IPS-NIHi7 (cell line): ENCODE measurements around the gene KLHDC3.
A peak's percentile ranks its signal among the peaks of the same experiment; 100 is the strongest.

ENCODE experiments used
- DNase-seq: peaks from one replicate; pipeline ENCODE4 v3.0.0; 2012; ENCODE audit warnings: mixed read lengths; ENCODE audit errors: extremely low spot score

KLHDC3 gene

GRCh38 chr6:43013843-43014433 lies at the start of gene KLHDC3, which contains the start of gene MEA1:
TSS of gene KLHDC3 (plus strand) at chr6:43014249. CDS start at chr6:43017193, 2,944 bp downstream.
TSS of gene MEA1 (minus strand) at chr6:43013946. CDS start at chr6:43013813, 133 bp downstream.
- DNase-seq = peak; percentile 99

GRCh38 chr6:42966571-42966970 lies 47.5 kb upstream of the KLHDC3 start:
- DNase-seq = no peak

- no peak for DNase-seq
Observed at GRCh38 chr6:42967228-42967627, 46.8 kb upstream of the KLHDC3 start.

GRCh38 chr6:42968126-42968701 lies 45.8 kb upstream of the KLHDC3 start:
- no peak for DNase-seq

GRCh38 chr6:42968783-42969182 lies 45.3 kb upstream of the KLHDC3 start:
- DNase-seq = no peak

- no peak for DNase-seq
Observed at GRCh38 chr6:42969431-42969830, 44.6 kb upstream of the KLHDC3 start.

GRCh38 chr6:42969934-42970333 lies 44.1 kb upstream of the KLHDC3 start:
- no peak for DNase-seq

GRCh38 chr6:42970871-42971612 lies 43.0 kb upstream of the KLHDC3 start:
- DNase-seq = no peak

GRCh38 chr6:42971746-42972327 lies 42.2 kb upstream of the KLHDC3 start:
- no peak for DNase-seq

GRCh38 chr6:42973926-42974325 lies 40.1 kb upstream of the KLHDC3 start:
- no peak for DNase-seq

GRCh38 chr6:42974919-42975505 lies 39.0 kb upstream of the KLHDC3 start:
- no peak for DNase-seq

GRCh38 chr6:42978487-42978838 lies 35.6 kb upstream of the KLHDC3 start:
- DNase-seq = peak; percentile 44

- DNase-seq = peak; percentile 92
Observed at GRCh38 chr6:42978839-42979522, 35.1 kb upstream of the KLHDC3 start, which contains the start of gene PEX6. TSS of gene PEX6 (minus strand) at chr6:42979181. CDS start at chr6:42979150, 31 bp downstream.

- DNase-seq = no peak
Observed at GRCh38 chr6:42979523-42980177, 34.4 kb upstream of the KLHDC3 start.

- no peak for DNase-seq
Observed at GRCh38 chr6:42981836-42982235, 32.2 kb upstream of the KLHDC3 start.

GRCh38 chr6:42984001-42984923 lies 29.8 kb upstream of the KLHDC3 start, which contains the start of gene PPP2R5D:
TSS of gene PPP2R5D (plus strand) at chr6:42984570. CDS start at chr6:42984678, 108 bp downstream.
- DNase-seq = peak; percentile 99

- peak; percentile 54 for DNase-seq
Observed at GRCh38 chr6:42984924-42985475, 29.0 kb upstream of the KLHDC3 start.

GRCh38 chr6:42987533-42988451 lies 26.3 kb upstream of the KLHDC3 start:
- DNase-seq = no peak
